Uterus (tissue), 2 donors: ENCODE results near the gene CSE1L.

Experiments used
- POLR2A ChIP-seq, 2 donors: fragments of 450-650 bp; IDR thresholded peaks; one replicate each; pipeline ENCODE4 v1.6.1; 2016; ENCODE audit warnings: antibody characterized with exemption in 2 of 2, mild to moderate bottlenecking in 1 of 2, moderate library complexity in 1 of 2
- TF ChIP-seq, protein P1 (sequence below), 4 experiments: fragments of 200-600 bp in 2 of 4; fragments of 450-650 bp in 2 of 4; sonication (generic) in 2 of 4; IDR thresholded peaks; one replicate each; pipeline ENCODE4 v1.5.1; 2016 to 2019; ENCODE audit warnings: antibody characterized with exemption in 4 of 4, mild to moderate bottlenecking in 2 of 4, moderate library complexity in 1 of 4

DNA sequence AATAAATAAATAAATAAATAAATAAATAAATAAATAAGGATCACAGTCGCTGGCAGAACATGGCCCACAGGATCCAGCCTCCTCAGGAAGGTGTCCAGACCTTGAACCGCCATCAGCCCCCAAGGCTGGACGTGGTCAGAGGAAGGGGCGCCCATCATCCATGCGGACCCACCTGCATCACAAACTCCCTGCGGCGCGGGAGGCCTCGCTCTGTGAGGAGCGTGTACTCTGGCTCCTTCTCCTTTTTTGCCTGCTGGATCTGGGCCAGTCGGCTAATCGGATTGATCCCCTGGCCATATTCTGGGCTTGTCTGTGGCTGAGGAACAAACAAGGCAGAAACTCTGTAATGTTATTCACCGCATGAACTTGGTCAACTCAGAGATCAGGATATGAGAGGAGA, 76.8 kb downstream of the CSE1L start:
- TF ChIP-seq POLR2A (IDR thresholded peaks at IDR 0.05): no peak
- TF ChIP-seq, protein P1, sequence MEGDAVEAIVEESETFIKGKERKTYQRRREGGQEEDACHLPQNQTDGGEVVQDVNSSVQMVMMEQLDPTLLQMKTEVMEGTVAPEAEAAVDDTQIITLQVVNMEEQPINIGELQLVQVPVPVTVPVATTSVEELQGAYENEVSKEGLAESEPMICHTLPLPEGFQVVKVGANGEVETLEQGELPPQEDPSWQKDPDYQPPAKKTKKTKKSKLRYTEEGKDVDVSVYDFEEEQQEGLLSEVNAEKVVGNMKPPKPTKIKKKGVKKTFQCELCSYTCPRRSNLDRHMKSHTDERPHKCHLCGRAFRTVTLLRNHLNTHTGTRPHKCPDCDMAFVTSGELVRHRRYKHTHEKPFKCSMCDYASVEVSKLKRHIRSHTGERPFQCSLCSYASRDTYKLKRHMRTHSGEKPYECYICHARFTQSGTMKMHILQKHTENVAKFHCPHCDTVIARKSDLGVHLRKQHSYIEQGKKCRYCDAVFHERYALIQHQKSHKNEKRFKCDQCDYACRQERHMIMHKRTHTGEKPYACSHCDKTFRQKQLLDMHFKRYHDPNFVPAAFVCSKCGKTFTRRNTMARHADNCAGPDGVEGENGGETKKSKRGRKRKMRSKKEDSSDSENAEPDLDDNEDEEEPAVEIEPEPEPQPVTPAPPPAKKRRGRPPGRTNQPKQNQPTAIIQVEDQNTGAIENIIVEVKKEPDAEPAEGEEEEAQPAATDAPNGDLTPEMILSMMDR (IDR thresholded peaks at IDR 0.05): no peak
